CD4-positive, alpha-beta T cell (primary cell): ENCODE measurements around the gene TGM1. TPM values are rescaled to one million over a fixed set of nuclear protein-coding genes. Genes with fewer than 3 reads are reported as not detected.

Source experiments
- ATAC-seq: fragments of 200-7000 bp; cut with Tn5 transposase; one replicate; pipeline ENCODE4 v1.10.0; 2022; ENCODE audit warnings: mild to moderate bottlenecking; ENCODE audit not compliant: poor library complexity
- CTCF ChIA-PET: fragments of 350-600 bp; sonication (Branson Sonifier 250); formaldehyde crosslinking; loops from one replicate; lab custom pipeline; 2021; ENCODE audit warnings: antibody characterized with exemption, inconsistent platforms; lab: Charles Lee
- POLR2A ChIA-PET: fragments of 350-600 bp; sonication (Branson Sonifier 250); formaldehyde crosslinking; loops from one replicate; lab custom pipeline; 2021; ENCODE audit warnings: antibody characterized with exemption, inconsistent platforms; lab: Charles Lee
- DNase-seq, 14 experiments: peaks; one replicate each; pipeline ENCODE4 v3.0.0-alpha.2; 2013 to 2020; ENCODE audit warnings: mixed read lengths in 2 of 14
- H3K27ac ChIP-seq, 2 donors: one replicate each; pipeline versions ENCODE4 v1.5.1 to v1.7.0; 2013; ENCODE audit warnings: low read length in 2 of 2, low read depth in 1 of 2, mild to moderate bottlenecking in 1 of 2
- H3K27me3 ChIP-seq, 2 experiments: 1 replicate in 1 of 2; 2 replicates in 1 of 2; pipeline versions ENCODE4 v1.6.1 to v1.7.0; 2013; ENCODE audit warnings: low read length in 2 of 2, control low read depth in 1 of 2, mild to moderate bottlenecking in 1 of 2, moderate library complexity in 1 of 2; ENCODE audit not compliant: insufficient read depth in 2 of 2, control insufficient read depth in 1 of 2
- H3K36me3 ChIP-seq: one replicate; pipeline ENCODE4 v1.6.1; 2013; ENCODE audit warnings: low read length, control low read depth; ENCODE audit not compliant: insufficient read depth
- H3K4me1 ChIP-seq: one replicate; pipeline ENCODE4 v1.6.1; 2013; ENCODE audit warnings: low read length, control low read depth; ENCODE audit not compliant: insufficient read depth
- H3K4me3 ChIP-seq: one replicate; pipeline ENCODE4 v1.5.1; 2013; ENCODE audit warnings: mild to moderate bottlenecking, low read length, moderate library complexity
- H3K9me3 ChIP-seq, 2 experiments: 1 replicate in 1 of 2; 2 replicates in 1 of 2; pipeline versions ENCODE4 v1.6.1 to v1.7.0; 2013; ENCODE audit warnings: low read length in 2 of 2, mild to moderate bottlenecking in 2 of 2, control low read depth in 1 of 2, moderate library complexity in 1 of 2; ENCODE audit not compliant: control insufficient read depth in 1 of 2, insufficient read depth in 1 of 2
- H3K27ac Mint-ChIP-seq: one replicate; pipeline ENCODE4 v1.8.0; 2020; ENCODE audit warnings: mixed read lengths
- H3K27me3 Mint-ChIP-seq: one replicate; pipeline ENCODE4 v1.8.0; 2021; ENCODE audit warnings: mixed read lengths
- H3K36me3 Mint-ChIP-seq: one replicate; pipeline ENCODE4 v1.8.0; 2021; ENCODE audit warnings: low read depth, mixed read lengths
- H3K4me1 Mint-ChIP-seq: one replicate; pipeline ENCODE4 v1.8.0; 2021; ENCODE audit warnings: low read depth, mixed read lengths
- H3K4me3 Mint-ChIP-seq: one replicate; pipeline ENCODE4 v1.8.0; 2020; ENCODE audit warnings: mild to moderate bottlenecking, mixed read lengths
- H3K9me3 Mint-ChIP-seq: one replicate; pipeline ENCODE4 v1.8.0; 2020; ENCODE audit warnings: mixed read lengths
- CTCF ChIP-seq: fragments of 200-600 bp; IDR thresholded peaks from one replicate; pipeline ENCODE4 v1.8.0; 2022; ENCODE audit warnings: antibody characterized with exemption, mild to moderate bottlenecking
- intact Hi-C, 2 experiments: fragments of 100-400 bp; cut with DNase I in 1 of 2; cut with micrococcal nuclease in 1 of 2; formaldehyde crosslinking; loops; one replicate each; pipeline versions ENCODE4 v1.15.1 to v1.9.0; 2023 to 2025; cut with DNase I, micrococcal nuclease
- total RNA-seq, 174 experiments: library from RNA in 2 of 174; stranded (reverse) in 2 of 174; gene quantifications; one replicate each; pipeline ENCODE4 v1.2.3 and lab custom pipeline; 2021 to 2026

The TGM1 gene
- total RNA-seq, 2 experiments from 2014 or later: 3.5 to 3.9 TPM

GRCh38 chr14:24291446-24292117, 28.6 kb upstream of the TGM1 start:
- ChIA-PET CTCF (interaction anchor here (1.0 kb wide), 1 partner anchor 21 kb away, joined by 3 read pairs; the partner anchor contains the start of gene RABGGTA), POLR2A (no interaction called here)
- no peak for ATAC-seq
- H3K27ac Mint-ChIP-seq: no peak overlapping the region
- peaks cover 9% of the 10 kb centered on the region for H3K4me1 Mint-ChIP-seq
- no peaks in the 10 kb centered on the region for H3K27me3 Mint-ChIP-seq
- H3K4me3 Mint-ChIP-seq: no peak overlapping the region
- H3K36me3 ChIP-seq: peaks cover 57% of the 10 kb centered on the region
- peaks cover 62% of the 10 kb centered on the region for H3K36me3 Mint-ChIP-seq
- H3K4me1 ChIP-seq: peaks cover 9% of the 10 kb centered on the region
- H3K27ac ChIP-seq: no peak overlapping the region
- intact Hi-C loops: loop anchor here in 1 of 2 experiments (10.0 kb wide), 1 partner anchor 317 kb away; no protein-coding TSS in a partner anchor
- no peaks in the 10 kb centered on the region for H3K27me3 ChIP-seq
- no peak overlapping the region for H3K4me3 ChIP-seq
- no peak for TF ChIP-seq CTCF
- H3K9me3 ChIP-seq: no peaks in the 10 kb centered on the region
- no peak for DNase-seq
- H3K9me3 Mint-ChIP-seq: no peaks in the 10 kb centered on the region

GRCh38 chr14:24290746-24291145, 27.8 kb upstream of the TGM1 start:
- Mint-ChIP-seq H3K4me3 (no peak overlapping the region), H3K9me3 (no peaks in the 10 kb centered on the region), H3K27me3 (no peaks in the 10 kb centered on the region), H3K27ac (no peak overlapping the region), H3K36me3 (peaks cover 53% of the 10 kb centered on the region), H3K4me1 (peaks cover 1% of the 10 kb centered on the region)
- Histone ChIP-seq H3K9me3 (no peaks in the 10 kb centered on the region), H3K36me3 (peaks cover 49% of the 10 kb centered on the region), H3K4me3 (no peak overlapping the region), H3K4me1 (peaks cover 5% of the 10 kb centered on the region), H3K27me3 (no peaks in the 10 kb centered on the region), H3K27ac (no peak overlapping the region)
- POLR2A ChIA-PET: interaction anchor here (1.3 kb wide), 1 partner anchor 48 kb away, joined by 7 read pairs; the partner anchor contains the start of gene TINF2
- no peak for TF ChIP-seq CTCF
- intact Hi-C loops: loop anchor here in 1 of 2 experiments (10.0 kb wide), 1 partner anchor 316 kb away; no protein-coding TSS in a partner anchor
- DNase-seq (no peak), ATAC-seq (no peak)
- CTCF ChIA-PET: interaction anchor here (1.0 kb wide), 1 partner anchor 17 kb away, joined by 3 read pairs; the partner anchor contains the start of gene CIDEB

GRCh38 chr14:24289649-24290280, 26.8 kb upstream of the TGM1 start:
- Histone ChIP-seq H3K36me3 (peaks cover 41% of the 10 kb centered on the region), H3K27ac (no peak overlapping the region), H3K27me3 (no peaks in the 10 kb centered on the region), H3K4me3 (no peak overlapping the region), H3K9me3 (no peaks in the 10 kb centered on the region), H3K4me1 (peaks cover 5% of the 10 kb centered on the region)
- H3K36me3 Mint-ChIP-seq: peaks cover 46% of the 10 kb centered on the region
- intact Hi-C loops: loop anchor here in 1 of 2 experiments (10.0 kb wide), 1 partner anchor 315 kb away; no protein-coding TSS in a partner anchor
- H3K27ac Mint-ChIP-seq: no peak overlapping the region
- H3K4me1 Mint-ChIP-seq: no peaks in the 10 kb centered on the region
- CTCF ChIA-PET: interaction anchor here (0.6 to 1.0 kb wide), 2 partner anchors 18 to 44 kb away, joined by 3 read pairs; partner anchors contain the start of gene CIDEB
- H3K9me3 Mint-ChIP-seq: no peaks in the 10 kb centered on the region
- no peaks in the 10 kb centered on the region for H3K27me3 Mint-ChIP-seq
- no peak for TF ChIP-seq CTCF
- POLR2A ChIA-PET: interaction anchor here (1.3 kb wide), 1 partner anchor 47 kb away, joined by 7 read pairs; the partner anchor contains the start of gene TINF2
- H3K4me3 Mint-ChIP-seq: no peak overlapping the region
- peak; percentile 39 for ATAC-seq
- peak in 1 of 14 experiments; percentile 41 for DNase-seq
